H9 (cell line): Measurements from ENCODE around the gene AMBN. TPM values are rescaled to one million over a fixed set of nuclear protein-coding genes. Genes with fewer than 3 reads are reported as not detected.

Experiments
- DNase-seq: peaks from one replicate; pipeline ENCODE4 v3.0.0-alpha.2; 2017
- H2AFZ ChIP-seq: one replicate; pipeline ENCODE4 v1.6.1; 2013; ENCODE audit warnings: mild to moderate bottlenecking, low read length, control low read depth, moderate library complexity
- H2AK5ac ChIP-seq: 2 replicates; pipeline ENCODE4 v1.6.1; 2013; ENCODE audit warnings: low read length, control low read depth, mixed read lengths; ENCODE audit not compliant: insufficient read length
- H2BK120ac ChIP-seq: one replicate; pipeline ENCODE4 v1.6.1; 2013; ENCODE audit warnings: low read depth, mild to moderate bottlenecking, low read length, control low read depth, inconsistent platforms; ENCODE audit not compliant: poor library complexity, severe bottlenecking
- H2BK12ac ChIP-seq: 2 replicates; pipeline ENCODE4 v1.6.1; 2013; ENCODE audit warnings: low read length, control low read depth, mixed read lengths, low read depth; ENCODE audit not compliant: insufficient read length
- H2BK15ac ChIP-seq: 2 replicates; pipeline ENCODE4 v1.6.1; 2013; ENCODE audit warnings: low read depth, low read length, control low read depth
- H2BK20ac ChIP-seq: one replicate; pipeline ENCODE4 v1.6.1; 2013; ENCODE audit warnings: low read depth, mild to moderate bottlenecking, low read length, control low read depth, inconsistent platforms; ENCODE audit not compliant: poor library complexity, severe bottlenecking
- H2BK5ac ChIP-seq: 2 replicates; pipeline ENCODE4 v1.6.1; 2013; ENCODE audit warnings: low read length, control low read depth, mixed read lengths; ENCODE audit not compliant: insufficient read length
- H3K14ac ChIP-seq: 2 replicates; pipeline ENCODE4 v1.6.1; 2013; ENCODE audit warnings: low read length, control low read depth; ENCODE audit not compliant: insufficient read depth
- H3K18ac ChIP-seq: 2 replicates; pipeline ENCODE4 v1.6.1; 2013; ENCODE audit warnings: low read depth, mild to moderate bottlenecking, mixed read lengths, low read length, control low read depth; ENCODE audit not compliant: insufficient read length
- H3K23ac ChIP-seq: 2 replicates; pipeline ENCODE4 v1.6.1; 2013; ENCODE audit warnings: low read length, control low read depth, mixed read lengths, low read depth; ENCODE audit not compliant: insufficient read length
- H3K23me2 ChIP-seq: 2 replicates; pipeline ENCODE4 v1.6.1; 2013; ENCODE audit warnings: low read depth, mild to moderate bottlenecking, mixed read lengths, low read length, control low read depth; ENCODE audit not compliant: insufficient read length, poor library complexity, severe bottlenecking
- H3K27ac ChIP-seq: 2 replicates; pipeline ENCODE4 v1.5.1; 2013; ENCODE audit warnings: low read length, control low read depth, mixed read lengths, low read depth; ENCODE audit not compliant: insufficient read length
- H3K27me3 ChIP-seq: 2 replicates; pipeline ENCODE4 v1.6.1; 2013; ENCODE audit warnings: low read length, control low read depth, inconsistent platforms; ENCODE audit not compliant: insufficient read depth
- H3K4ac ChIP-seq: 2 replicates; pipeline ENCODE4 v1.6.1; 2013; ENCODE audit warnings: low read depth, mild to moderate bottlenecking, control low read depth, inconsistent platforms, low read length, moderate library complexity
- H3K4me1 ChIP-seq: 2 replicates; pipeline ENCODE4 v1.6.1; 2013; ENCODE audit warnings: low read length, control low read depth, inconsistent platforms; ENCODE audit not compliant: insufficient read depth
- H3K4me2 ChIP-seq: 2 replicates; pipeline ENCODE4 v1.6.1; 2013; ENCODE audit warnings: low read length, control low read depth, mixed read lengths; ENCODE audit not compliant: insufficient read length, insufficient read depth
- H3K56ac ChIP-seq: 2 replicates; pipeline ENCODE4 v1.6.1; 2013; ENCODE audit warnings: low read depth, mild to moderate bottlenecking, mixed read lengths, low read length, control low read depth; ENCODE audit not compliant: insufficient read length
- H3K79me1 ChIP-seq: 2 replicates; pipeline ENCODE4 v1.6.1; 2013; ENCODE audit warnings: low read depth, mild to moderate bottlenecking, moderate library complexity, low read length, control low read depth, inconsistent platforms; ENCODE audit not compliant: insufficient read depth, poor library complexity, severe bottlenecking
- H3K79me2 ChIP-seq: 2 replicates; pipeline ENCODE4 v1.6.1; 2013; ENCODE audit warnings: low read length, control low read depth, inconsistent platforms; ENCODE audit not compliant: insufficient read depth
- H3K9ac ChIP-seq: 2 replicates; pipeline ENCODE4 v1.6.1; 2013; ENCODE audit warnings: low read length, control low read depth, mixed read lengths; ENCODE audit not compliant: insufficient read length; ENCODE audit errors: extremely low read depth
- H3K9me3 ChIP-seq: one replicate; pipeline ENCODE4 v1.6.1; 2013; ENCODE audit warnings: low read depth, low read length, inconsistent platforms; ENCODE audit not compliant: control insufficient read depth
- H3T11ph ChIP-seq: one replicate; pipeline ENCODE4 v1.6.1; 2013; ENCODE audit warnings: mild to moderate bottlenecking, low read length, control low read depth, inconsistent platforms
- H4K20me1 ChIP-seq: one replicate; pipeline ENCODE4 v1.6.1; 2013; ENCODE audit not compliant: control insufficient read depth, insufficient read length, insufficient read depth
- H4K5ac ChIP-seq: 2 replicates; pipeline ENCODE4 v1.6.1; 2013; ENCODE audit warnings: low read depth, mild to moderate bottlenecking, mixed read lengths, low read length, control low read depth; ENCODE audit not compliant: insufficient read length
- H4K8ac ChIP-seq: replicated peaks from 2 replicates; pipeline ENCODE4 v1.6.1; 2013; ENCODE audit warnings: low read length, control low read depth, mixed read lengths, low read depth; ENCODE audit not compliant: insufficient read length
- H4K91ac ChIP-seq: 2 replicates; pipeline ENCODE4 v1.6.1; 2013; ENCODE audit warnings: low read depth, mild to moderate bottlenecking, moderate library complexity, mixed read lengths, low read length, control low read depth; ENCODE audit not compliant: insufficient read length
- H3K27ac Mint-ChIP-seq, 3 experiments: 2 replicates in 2 of 3; 3 replicates in 1 of 3; pipeline ENCODE4 v1.8.0; 2020 to 2021; ENCODE audit warnings: mixed read lengths in 3 of 3, mild to moderate bottlenecking in 1 of 3, moderate library complexity in 1 of 3
- H3K27me3 Mint-ChIP-seq: 2 replicates; pipeline ENCODE4 v1.8.0; 2021; ENCODE audit warnings: low read depth, mild to moderate bottlenecking, moderate library complexity, mixed read lengths
- H3K36me3 Mint-ChIP-seq, 3 experiments: 2 replicates in 2 of 3; 3 replicates in 1 of 3; pipeline ENCODE4 v1.8.0; 2020 to 2021; ENCODE audit warnings: low read depth in 3 of 3, mixed read lengths in 3 of 3; ENCODE audit not compliant: insufficient read depth in 1 of 3
- H3K4me1 Mint-ChIP-seq, 2 experiments: 2 replicates each; pipeline ENCODE4 v1.8.0; 2020; ENCODE audit warnings: mixed read lengths in 2 of 2
- H3K4me3 Mint-ChIP-seq, 2 experiments: 2 replicates in 1 of 2; 3 replicates in 1 of 2; pipeline ENCODE4 v1.8.0; 2020 to 2021; ENCODE audit warnings: mild to moderate bottlenecking in 2 of 2, mixed read lengths in 2 of 2, moderate library complexity in 1 of 2
- H3K9me3 Mint-ChIP-seq, 2 experiments: 2 replicates in 1 of 2; 3 replicates in 1 of 2; pipeline ENCODE4 v1.8.0; 2020; ENCODE audit warnings: mild to moderate bottlenecking in 2 of 2, mixed read lengths in 2 of 2, moderate library complexity in 1 of 2
- CTCF ChIP-seq: fragments of 200-600 bp; sonication (generic); conservative IDR thresholded peaks from 3 replicates; pipeline ENCODE4 v1.8.0; 2021; ENCODE audit warnings: antibody characterized with exemption, mild to moderate bottlenecking
- WGBS: extraction: QIAGEN DNeasy Blood & Tissue Kit; methylation state at CpG from one replicate; pipeline ENCODE4 v1.1.7; 2013; ENCODE audit warnings: missing lambda C conversion rate, low lambda C conversion rate, mixed read lengths; ENCODE audit not compliant: insufficient read length; ENCODE audit errors: extremely low coverage; 5-methylcytosine and 5-hydroxymethylcytosine counted together
- total RNA-seq: library from RNA; stranded (reverse); gene quantifications from 2 replicates; pipeline ENCODE4 v1.2.1, GENCODE V29; 2021

AMBN gene
- total RNA-seq, 1 experiment from 2014 or later: not detected

GRCh38 chr4:70571772-70572171, 20.3 kb upstream of the AMBN start:
- Histone ChIP-seq H2BK20ac (no peak overlapping the region), H3K23me2 (no peaks in the 10 kb centered on the region), H2BK12ac (no peak overlapping the region), H3K9ac (no peak overlapping the region), H2AFZ (no peak overlapping the region), H4K20me1 (no peaks in the 10 kb centered on the region), H3K56ac (no peak overlapping the region), H4K8ac (no peak overlapping the region), H3K4me2 (no peak overlapping the region), H2BK120ac (no peak overlapping the region), H3K18ac (no peak overlapping the region), H3K79me1 (no peaks in the 10 kb centered on the region), H3K27ac (no peak overlapping the region), H4K5ac (no peak overlapping the region), H2BK15ac (no peak overlapping the region), H3K23ac (no peak overlapping the region), H3K14ac (no peak overlapping the region), H2AK5ac (no peak overlapping the region), H3K79me2 (no peaks in the 10 kb centered on the region), H3K27me3 (no peaks in the 10 kb centered on the region), H3K9me3 (no peaks in the 10 kb centered on the region), H3K4ac (no peak overlapping the region), H2BK5ac (no peak overlapping the region), H4K91ac (no peak overlapping the region), H3T11ph (no peak overlapping the region), H3K4me1 (no peaks in the 10 kb centered on the region)
- Mint-ChIP-seq H3K27me3 (no peaks in the 10 kb centered on the region; the same call in 1 of the 2 replicates), H3K4me1 (peaks cover 6 to 10% of the 10 kb centered on the region in 2 experiments; a peak in 2 of 4 replicates), H3K4me3 (no peak overlapping the region), H3K36me3 (peaks cover 0 to 28% (median 0%) of the 10 kb centered on the region in 3 experiments; a peak in 2 of 7 replicates), H3K27ac (no peak overlapping the region), H3K9me3 (peaks cover 12 to 27% of the 10 kb centered on the region in 2 experiments)
- TF ChIP-seq CTCF: no peak
- no CpG with 5 or more reads among the region's 2 CpGs for WGBS
- DNase-seq: no peak
